Measurements from ENCODE around the gene GCDH.
"Not testable (repeated sequence)": the region's sequence is repeated elsewhere in the genome, so short reads cannot be mapped to it uniquely, and the experiment has no call there.

The GCDH gene

DNA sequence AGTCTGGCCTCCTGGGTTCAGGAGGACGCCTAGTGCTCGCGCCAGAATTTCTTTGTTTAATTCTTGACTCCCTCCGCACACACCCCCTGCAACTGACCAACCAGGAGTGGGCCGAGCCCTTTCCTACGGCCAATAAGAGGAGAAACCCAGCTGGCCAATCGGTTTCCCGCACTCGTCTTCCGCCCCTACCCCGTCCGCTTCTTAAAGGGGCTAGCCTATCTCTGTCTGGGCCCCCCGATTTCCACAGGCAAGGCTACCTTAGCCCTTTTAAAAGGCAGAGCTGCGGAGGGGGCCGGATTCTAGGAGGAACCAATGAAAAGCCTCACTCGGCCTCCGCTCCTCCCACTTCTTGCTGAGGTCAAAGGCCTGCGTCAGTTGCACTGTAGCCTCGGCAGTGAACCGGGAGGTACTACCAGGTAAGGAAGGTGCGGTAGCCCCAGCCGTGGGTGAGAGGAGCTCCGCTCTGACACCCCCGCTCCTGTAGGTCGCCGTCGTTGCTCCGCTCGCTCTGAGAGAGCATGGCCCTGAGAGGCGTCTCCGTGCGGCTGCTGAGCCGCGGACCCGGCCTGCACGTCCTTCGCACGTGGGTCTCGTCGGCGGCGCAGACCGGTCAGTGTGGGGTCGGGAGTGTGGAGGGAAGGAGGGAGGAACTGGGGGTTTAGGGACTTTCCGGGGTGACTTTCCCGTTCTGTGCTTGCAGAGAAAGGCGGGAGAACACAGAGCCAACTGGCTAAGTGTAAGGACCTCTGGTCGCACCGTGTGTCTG, at the start of gene GCDH:
TSS of gene GCDH (plus strand) at position 374 of the 766 bp plus-strand sequence. CDS start at position 519, 145 bp downstream.
- DNase-seq (ENCODE audit: low read depth): peak; percentile 100
- H3K4me3 ChIP-seq (ENCODE audit: low read length): peak within 1 kb of the TSS; percentile 94
- TF ChIP-seq, protein P1, sequence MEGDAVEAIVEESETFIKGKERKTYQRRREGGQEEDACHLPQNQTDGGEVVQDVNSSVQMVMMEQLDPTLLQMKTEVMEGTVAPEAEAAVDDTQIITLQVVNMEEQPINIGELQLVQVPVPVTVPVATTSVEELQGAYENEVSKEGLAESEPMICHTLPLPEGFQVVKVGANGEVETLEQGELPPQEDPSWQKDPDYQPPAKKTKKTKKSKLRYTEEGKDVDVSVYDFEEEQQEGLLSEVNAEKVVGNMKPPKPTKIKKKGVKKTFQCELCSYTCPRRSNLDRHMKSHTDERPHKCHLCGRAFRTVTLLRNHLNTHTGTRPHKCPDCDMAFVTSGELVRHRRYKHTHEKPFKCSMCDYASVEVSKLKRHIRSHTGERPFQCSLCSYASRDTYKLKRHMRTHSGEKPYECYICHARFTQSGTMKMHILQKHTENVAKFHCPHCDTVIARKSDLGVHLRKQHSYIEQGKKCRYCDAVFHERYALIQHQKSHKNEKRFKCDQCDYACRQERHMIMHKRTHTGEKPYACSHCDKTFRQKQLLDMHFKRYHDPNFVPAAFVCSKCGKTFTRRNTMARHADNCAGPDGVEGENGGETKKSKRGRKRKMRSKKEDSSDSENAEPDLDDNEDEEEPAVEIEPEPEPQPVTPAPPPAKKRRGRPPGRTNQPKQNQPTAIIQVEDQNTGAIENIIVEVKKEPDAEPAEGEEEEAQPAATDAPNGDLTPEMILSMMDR (IDR thresholded peaks at IDR 0.05; ENCODE audit: insufficient read depth, low read depth, low read length, missing control alignments): no peak

DNA sequence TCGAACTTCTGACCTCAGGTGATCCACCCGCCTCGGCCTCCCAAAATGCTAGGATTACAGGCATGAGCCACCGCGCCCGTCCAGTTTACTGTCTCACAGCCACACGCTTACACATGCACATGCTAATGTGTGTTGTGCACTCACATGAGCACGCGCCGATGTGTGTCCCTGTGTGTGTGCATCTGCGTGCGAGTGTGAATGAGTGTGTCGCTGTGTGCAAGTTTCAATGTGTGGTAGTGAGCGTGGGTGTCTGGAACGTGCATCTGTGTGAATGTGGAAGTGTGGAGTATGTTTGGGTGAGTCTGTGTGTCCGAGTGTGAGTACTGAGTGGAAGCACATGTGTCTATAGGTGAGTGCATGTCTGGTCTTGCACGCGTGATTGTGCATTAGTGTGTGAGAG, 48.4 kb upstream of the GCDH start:
- no peak overlapping the region for H3K4me3 ChIP-seq (ENCODE audit: low read length)
- DNase-seq (ENCODE audit: low read depth): no peak
- TF ChIP-seq, protein P1 (IDR thresholded peaks at IDR 0.05; ENCODE audit: insufficient read depth, low read depth, low read length, missing control alignments): no peak

DNA sequence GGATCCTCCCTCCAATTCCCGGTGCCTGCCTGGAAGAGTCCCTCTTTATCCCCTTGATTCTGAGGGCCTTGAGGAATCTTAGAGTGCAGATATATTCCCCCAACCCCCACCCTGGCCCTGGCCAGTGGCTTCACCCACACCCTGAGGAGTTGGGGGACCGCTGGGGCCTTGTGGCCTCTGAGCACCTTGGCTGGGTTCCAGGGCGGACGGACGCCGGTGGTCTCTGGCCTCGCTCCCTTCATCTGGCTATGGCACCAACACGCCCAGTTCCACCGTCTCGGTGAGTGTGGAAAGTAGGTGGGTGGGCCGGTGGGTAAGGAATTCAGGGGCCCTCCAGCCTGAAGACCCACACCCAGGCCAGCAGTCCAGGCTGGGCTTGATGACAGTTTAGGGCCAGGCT, 47.6 kb upstream of the GCDH start:
- H3K4me3 ChIP-seq (ENCODE audit: low read length): no peak overlapping the region
- TF ChIP-seq, protein P1 (IDR thresholded peaks at IDR 0.05; ENCODE audit: insufficient read depth, low read depth, low read length, missing control alignments): no peak
- DNase-seq (ENCODE audit: low read depth): no peak

DNA sequence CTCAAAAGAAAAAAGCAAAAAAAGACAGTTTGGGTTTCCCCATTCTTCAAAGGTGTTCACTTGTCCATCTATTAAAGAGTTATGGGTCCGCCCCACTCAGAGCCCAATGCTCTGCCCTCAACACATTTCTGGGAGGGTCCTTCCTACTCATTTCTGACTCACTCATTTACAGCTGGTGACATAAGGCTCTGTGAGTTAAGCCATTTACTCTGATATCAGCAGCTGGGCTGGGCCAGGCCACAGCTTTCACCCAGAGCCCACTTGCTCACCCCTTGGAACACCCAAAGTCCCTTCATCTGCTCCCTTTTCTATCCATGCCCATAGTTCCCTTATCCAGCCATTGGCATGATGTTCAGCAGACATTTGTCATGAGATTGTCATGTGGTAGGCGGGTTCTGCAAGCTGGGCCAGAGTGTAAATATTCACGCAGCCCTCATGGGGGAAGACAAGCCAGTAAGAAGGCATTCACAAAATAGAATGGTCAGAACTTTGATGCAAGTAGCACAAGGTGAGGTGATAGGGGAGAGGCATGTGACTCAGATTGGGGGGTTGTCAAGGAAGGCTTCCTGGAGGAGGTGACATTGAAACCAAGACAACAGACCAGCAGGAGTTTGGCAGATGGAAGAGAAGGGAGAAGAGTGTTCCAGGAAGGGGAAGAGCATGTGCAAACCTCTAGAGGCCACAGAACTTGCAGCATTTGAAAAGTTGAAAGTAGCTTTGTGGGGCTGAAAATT, 46.8 kb upstream of the GCDH start:
- DNase-seq (ENCODE audit: low read depth): peak; percentile 22
- TF ChIP-seq, protein P1 (IDR thresholded peaks at IDR 0.05; ENCODE audit: insufficient read depth, low read depth, low read length, missing control alignments): no peak
- no peak overlapping the region for H3K4me3 ChIP-seq (ENCODE audit: low read length)

DNA sequence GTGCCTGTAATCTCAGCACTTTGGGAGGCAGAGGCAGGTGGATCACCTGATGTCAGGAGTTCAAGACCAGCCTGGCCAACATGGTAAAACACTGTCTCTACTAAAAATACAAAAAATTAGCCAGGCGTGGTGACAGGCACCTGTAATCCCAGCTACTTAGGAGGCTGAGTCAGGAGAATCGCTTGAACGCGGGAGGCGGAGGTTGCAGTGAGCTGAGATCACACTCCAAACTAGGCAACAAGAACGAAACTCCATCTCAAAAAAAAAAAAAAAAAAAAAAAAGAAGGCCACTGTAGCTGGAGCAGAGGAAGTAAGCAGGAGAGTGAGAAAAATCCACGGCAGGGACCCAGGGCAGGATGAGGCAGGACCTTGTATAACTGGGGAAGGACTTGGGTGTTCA, 44.3 kb upstream of the GCDH start:
- DNase-seq (ENCODE audit: low read depth): not testable (repeated sequence)

DNA sequence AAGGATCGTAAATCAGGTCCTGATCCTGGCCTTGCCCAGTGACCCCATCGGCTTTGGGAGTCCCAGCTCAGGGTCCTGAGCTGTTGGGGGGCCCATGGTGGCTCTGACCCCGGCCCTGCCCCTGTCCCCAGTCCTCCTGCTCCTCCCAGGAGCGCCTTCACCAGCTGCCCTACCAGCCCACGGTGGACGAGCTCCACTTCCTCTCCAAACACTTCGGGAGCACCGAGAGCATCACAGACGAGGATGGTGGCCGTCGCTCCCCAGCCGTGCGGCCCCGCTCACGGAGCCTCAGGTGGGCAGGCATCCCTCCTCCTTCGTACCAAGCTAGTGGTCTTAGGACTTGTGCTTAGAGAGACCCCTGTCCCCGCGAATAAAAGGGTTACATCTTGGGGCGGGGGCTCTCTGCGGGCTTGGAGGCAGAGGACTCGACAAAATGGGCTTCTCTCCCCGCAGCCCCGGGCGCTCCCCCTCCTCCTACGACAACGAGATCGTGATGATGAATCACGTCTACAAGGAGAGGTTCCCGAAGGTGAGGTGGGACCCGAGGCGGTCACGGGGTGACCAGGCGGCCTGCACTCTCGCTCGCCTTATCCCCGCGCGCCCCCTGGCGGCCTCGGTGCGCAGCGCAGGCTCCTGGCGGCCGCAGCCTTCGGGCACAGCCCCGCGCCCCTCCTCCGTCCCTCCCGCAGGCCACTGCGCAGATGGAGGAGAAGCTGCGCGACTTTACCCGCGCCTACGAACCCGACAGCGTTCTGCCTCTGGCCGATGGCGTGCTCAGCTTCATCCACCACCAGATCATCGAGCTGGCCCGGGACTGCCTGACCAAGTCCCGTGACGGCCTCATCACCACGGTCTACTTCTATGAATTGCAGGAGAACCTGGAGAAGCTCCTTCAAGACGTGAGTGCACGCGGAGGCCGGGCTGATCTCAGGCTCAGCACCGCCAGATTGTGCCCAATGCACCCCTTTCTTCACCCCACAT, 43.5 kb upstream of the GCDH start:
- peak; percentile 81 for DNase-seq (ENCODE audit: low read depth)
- no peak overlapping the region for H3K4me3 ChIP-seq (ENCODE audit: low read length)

More for the DNA sequence above, 44.3 kb upstream of the GCDH start:
- H3K4me3 ChIP-seq (ENCODE audit: low read length): not testable (repeated sequence)

More for the DNA sequence above, 43.5 kb upstream of the GCDH start:
- TF ChIP-seq, protein P1 (IDR thresholded peaks at IDR 0.05; ENCODE audit: insufficient read depth, low read depth, low read length, missing control alignments): peak; percentile 61
